Measurements from ENCODE around the gene CRYL1.
"Not testable (repeated sequence)": the region's sequence is repeated elsewhere in the genome, so short reads cannot be mapped to it uniquely, and the experiment has no call there.

The CRYL1 gene

DNA sequence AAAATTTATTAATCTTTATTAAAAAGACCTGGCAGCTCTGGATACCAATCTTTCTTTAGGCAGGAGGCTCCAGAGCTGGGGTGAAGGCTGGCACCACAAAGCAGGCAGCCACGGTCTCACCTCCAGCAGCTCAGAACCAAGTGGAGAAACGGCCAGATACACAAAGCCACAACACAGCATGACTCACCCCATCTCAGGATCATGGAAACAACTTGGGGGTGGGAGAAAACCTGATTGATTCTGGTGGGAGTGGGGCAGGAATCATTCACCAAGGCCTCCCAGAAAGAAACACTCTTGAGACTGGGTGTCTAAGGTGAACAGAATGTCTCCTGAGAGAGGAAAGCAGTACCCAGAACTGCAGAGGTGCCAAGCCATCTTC, 64.2 kb downstream of the CRYL1 start:
- no peak overlapping the region for H3K4me3 ChIP-seq (ENCODE audit: low read depth, low read length)

- no peak overlapping the region for H3K4me3 ChIP-seq (ENCODE audit: low read depth, low read length)
Measured at GRCh38 chr13:20460761-20461160, 64.9 kb downstream of the CRYL1 start.

DNA sequence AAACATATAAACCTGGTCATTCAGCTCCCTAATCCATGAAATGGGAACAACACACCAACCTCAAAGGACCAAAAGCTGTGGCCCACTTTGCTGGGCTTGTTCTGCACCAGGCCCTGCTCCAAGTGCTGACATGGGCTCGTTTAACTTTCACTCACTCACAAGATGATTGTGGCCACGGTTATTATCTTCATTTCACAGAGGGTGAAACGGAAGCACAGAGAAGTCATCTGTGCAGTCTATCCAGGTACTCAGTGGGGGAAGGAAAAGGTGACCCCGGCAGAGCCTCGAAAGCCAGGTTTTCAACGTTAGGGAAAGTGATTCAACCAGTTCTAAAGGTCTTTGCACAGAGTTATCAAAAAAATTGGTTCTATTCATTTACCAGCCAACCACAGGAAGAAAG, 68.0 kb downstream of the CRYL1 start:
- H3K4me3 ChIP-seq (ENCODE audit: low read depth, low read length), result no peak overlapping the region

DNA sequence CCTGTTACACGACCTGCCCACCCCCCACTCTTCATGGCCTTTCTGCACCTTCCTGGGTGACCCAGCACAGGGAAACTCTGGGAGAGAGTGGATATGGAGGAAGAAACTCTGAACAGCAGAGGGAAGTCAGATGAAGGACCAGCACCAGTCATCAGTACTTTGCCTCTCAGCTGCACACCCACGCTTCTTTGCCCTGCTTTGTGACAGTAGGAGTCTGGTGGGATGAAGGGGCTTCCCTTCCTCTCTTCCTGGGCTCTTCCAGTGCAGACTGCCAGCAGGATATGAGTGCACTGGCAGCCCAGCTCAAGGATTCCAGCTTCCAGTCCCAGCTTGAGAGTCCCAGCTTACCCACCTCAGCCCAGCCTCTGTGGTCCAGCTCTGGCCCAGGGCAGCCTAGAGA, 68.9 kb downstream of the CRYL1 start:
- H3K4me3 ChIP-seq (ENCODE audit: low read depth, low read length), result no peak overlapping the region

GRCh38 chr13:20451397-20451796, 74.3 kb downstream of the CRYL1 start:
- H3K4me3 ChIP-seq (ENCODE audit: low read depth, low read length), result no peak overlapping the region

- no peak overlapping the region for H3K4me3 ChIP-seq (ENCODE audit: low read depth, low read length)
Measured at GRCh38 chr13:20448470-20448869, 77.2 kb downstream of the CRYL1 start.

GRCh38 chr13:20446900-20447299, 78.8 kb downstream of the CRYL1 start:
- H3K4me3 ChIP-seq (ENCODE audit: low read depth, low read length), result no peak overlapping the region

DNA sequence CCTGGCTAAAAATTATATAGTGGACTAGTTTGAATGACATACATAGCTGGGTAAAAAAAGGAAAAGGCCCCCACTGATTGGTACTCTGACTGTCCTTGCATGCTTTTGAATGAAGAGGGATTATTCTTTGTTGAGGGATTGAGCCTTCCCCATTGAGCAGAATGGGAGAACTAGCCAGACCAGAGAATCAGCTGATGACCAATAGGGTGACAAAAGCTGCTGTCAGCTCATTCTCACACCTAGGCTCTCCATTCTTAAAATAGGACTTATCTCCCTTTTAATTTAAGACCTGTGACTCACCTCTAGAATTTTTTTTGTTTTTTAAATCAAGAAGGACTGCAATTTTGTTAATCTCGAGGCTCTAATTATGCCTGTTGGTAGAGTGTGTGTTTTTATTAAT, 79.3 kb downstream of the CRYL1 start:
- H3K4me3 ChIP-seq (ENCODE audit: low read depth, low read length), result no peak overlapping the region

DNA sequence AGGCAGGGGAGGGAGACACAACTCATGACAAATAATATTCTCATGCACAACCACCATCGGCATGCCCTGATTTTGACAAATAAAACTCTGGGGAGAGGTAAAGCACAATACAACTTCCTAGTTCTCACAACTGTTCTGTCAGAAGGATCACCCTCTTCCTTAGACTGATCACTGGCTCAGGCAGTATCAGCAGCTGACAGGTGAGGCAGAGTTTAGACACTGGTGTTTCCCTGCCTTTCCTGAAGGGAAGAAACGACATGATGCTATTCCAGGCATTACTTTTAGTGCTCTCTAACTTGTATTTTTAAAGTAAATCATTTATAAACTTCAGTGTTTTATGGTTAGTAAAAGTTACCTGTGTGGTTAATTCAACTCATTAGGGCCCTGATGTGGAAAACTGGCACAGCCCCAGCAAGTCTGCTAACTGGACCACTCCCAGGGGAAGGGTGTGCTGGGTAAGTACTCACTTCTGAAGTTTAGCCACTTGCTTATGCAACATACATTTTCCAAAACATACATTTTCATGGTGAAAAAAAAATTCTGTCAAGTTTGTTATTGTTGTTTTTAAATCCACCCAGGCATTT, 82.8 kb downstream of the CRYL1 start:
- no peak overlapping the region for H3K4me3 ChIP-seq (ENCODE audit: low read depth, low read length)

DNA sequence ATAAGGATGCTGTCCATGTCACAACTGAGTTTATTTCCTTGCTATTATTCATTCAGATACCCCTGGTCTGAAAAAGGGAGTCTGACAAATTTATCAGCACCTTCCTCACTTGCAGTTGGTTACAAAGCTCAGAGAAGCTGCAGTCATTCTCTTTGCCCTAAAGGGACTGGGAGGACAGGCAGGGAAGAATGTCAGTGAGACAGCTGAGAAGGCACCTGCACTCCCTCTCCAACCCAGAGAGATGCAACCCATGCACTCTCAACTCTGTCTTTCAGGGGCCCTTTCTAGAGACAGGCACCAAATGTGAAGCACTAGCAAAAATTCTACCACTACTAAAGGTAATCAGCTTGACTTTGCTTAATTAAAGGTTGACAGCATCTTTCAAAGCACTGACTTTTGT, 83.3 kb downstream of the CRYL1 start:
- H3K4me3 ChIP-seq (ENCODE audit: low read depth, low read length), result no peak overlapping the region

GRCh38 chr13:20441879-20442278, 83.8 kb downstream of the CRYL1 start:
- no peak overlapping the region for H3K4me3 ChIP-seq (ENCODE audit: low read depth, low read length)

GRCh38 chr13:20441056-20441455, 84.6 kb downstream of the CRYL1 start:
- H3K4me3 ChIP-seq (ENCODE audit: low read depth, low read length), result no peak overlapping the region

- no peak overlapping the region for H3K4me3 ChIP-seq (ENCODE audit: low read depth, low read length)
Measured at GRCh38 chr13:20439261-20439660, 86.4 kb downstream of the CRYL1 start.

- no peak overlapping the region for H3K4me3 ChIP-seq (ENCODE audit: low read depth, low read length)
Measured at GRCh38 chr13:20438801-20439200, 86.9 kb downstream of the CRYL1 start.

- no peak overlapping the region for H3K4me3 ChIP-seq (ENCODE audit: low read depth, low read length)
Measured at GRCh38 chr13:20436505-20436904, 89.2 kb downstream of the CRYL1 start.

GRCh38 chr13:20435616-20436368, 89.9 kb downstream of the CRYL1 start:
- H3K4me3 ChIP-seq (ENCODE audit: low read depth, low read length), result no peak overlapping the region

DNA sequence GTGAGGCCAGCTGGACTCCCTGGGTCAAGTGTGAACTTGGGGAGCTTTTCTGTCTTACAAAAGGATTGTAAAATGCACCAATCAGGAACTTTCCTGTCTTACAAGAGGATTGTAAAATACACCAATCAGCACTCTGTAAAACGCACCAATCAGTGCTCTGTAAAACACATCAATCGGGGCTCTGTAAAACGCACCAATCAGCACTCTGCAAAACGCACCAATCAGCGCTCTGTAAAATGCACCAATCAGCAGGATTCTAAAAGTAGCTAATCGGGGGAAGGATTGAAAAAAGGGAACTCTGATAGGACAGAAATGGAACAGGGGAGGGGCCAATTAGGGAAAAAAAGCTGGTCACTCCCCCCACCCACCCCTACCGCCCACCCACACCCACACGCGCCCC, 91.4 kb downstream of the CRYL1 start:
- not testable (repeated sequence) for H3K4me3 ChIP-seq (ENCODE audit: low read depth, low read length)

- H3K4me3 ChIP-seq (ENCODE audit: low read depth, low read length), result no peak overlapping the region
Measured at GRCh38 chr13:20431687-20432384, 93.8 kb downstream of the CRYL1 start.

DNA sequence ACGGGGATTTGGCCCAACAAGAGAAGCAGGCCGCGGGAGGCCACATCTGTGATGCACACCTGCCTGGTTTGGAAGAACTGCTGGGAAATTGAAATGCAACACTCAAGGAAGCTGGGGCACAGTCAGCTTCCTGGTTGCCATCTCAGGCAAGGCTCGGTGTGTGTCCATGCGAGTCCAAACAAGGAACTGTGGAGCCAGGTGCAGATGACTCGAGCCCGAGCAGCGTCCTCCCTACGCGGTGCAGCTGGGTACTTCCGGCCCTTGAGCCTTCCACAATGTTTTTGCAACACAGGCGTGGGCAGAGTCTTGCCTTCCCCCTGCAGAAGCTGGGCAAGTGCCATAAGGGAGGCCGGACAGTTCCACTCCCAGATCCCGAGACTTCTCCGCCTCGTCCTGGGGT, 94.6 kb downstream of the CRYL1 start:
- no peak overlapping the region for H3K4me3 ChIP-seq (ENCODE audit: low read depth, low read length)

DNA sequence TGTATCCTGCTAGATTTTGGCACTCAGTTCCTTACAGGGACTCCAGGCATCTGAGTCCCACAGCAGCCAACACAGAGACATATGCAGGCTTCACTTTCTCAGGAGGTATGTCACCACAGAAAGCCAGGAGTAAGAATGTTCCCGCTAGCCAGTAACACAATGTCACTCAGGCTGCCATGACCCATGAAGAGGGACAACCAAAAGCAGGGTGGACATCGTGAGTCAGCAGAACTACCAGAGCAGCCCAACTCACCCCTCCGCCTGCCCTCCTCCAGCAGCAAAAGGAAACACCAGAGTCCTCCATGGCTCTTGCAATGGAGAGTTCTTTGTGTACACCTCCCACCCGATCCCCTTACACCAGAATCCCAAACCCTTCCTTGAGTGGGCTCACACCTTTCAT, 95.4 kb downstream of the CRYL1 start:
- no peak overlapping the region for H3K4me3 ChIP-seq (ENCODE audit: low read depth, low read length)

DNA sequence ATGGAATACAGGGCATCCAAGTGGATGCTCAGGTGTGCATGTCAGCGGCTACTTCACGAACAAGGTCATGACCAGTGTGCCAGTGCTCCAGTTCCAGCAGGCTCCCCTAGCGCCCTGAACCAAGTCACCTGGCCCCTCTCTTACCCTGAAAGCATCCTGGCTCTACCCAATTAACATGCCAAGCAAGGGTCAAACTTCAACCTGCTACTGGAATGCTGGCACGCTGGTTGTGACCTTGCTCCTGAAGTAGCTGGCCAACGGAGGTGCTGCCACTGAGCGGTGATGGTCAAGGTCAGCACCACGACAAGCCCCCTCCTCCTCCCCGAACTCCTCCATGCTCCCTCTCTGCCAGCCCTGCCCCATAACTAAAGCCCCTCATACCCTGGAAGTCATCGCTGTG, 96.0 kb downstream of the CRYL1 start:
- H3K4me3 ChIP-seq (ENCODE audit: low read depth, low read length), result no peak overlapping the region
